Measurements from ENCODE around the gene SGCD. TPM values are rescaled to one million over a fixed set of nuclear protein-coding genes. Genes with fewer than 3 reads are reported as not detected.

The SGCD gene
- polyA plus RNA-seq, 1 donor (not counting 4 experiments of a cell fraction or from before 2014, with no cell fraction given) = not detected

GRCh38 chr5:156332245-156332644, 5.3 kb downstream of the SGCD start:
- Histone ChIP-seq H3K36me3 (ENCODE audit: control insufficient read depth in 2 of 2, extremely low read depth in 1 of 2, insufficient read depth in 2 of 2, low read length in 2 of 2) (no peaks in the 10 kb centered on the region), H3K9me1 (ENCODE audit: control insufficient read depth, extremely low read depth, insufficient read depth, low read length) (no peaks in the 10 kb centered on the region), H3K27ac (ENCODE audit: control insufficient read depth, insufficient read depth, low read length) (no peak overlapping the region), H3K4me1 (ENCODE audit: control insufficient read depth, extremely low read depth, insufficient read depth, low read length) (no peaks in the 10 kb centered on the region), H3K27me3 (ENCODE audit: control insufficient read depth, extremely low read depth, insufficient read depth, low read length) (no peaks in the 10 kb centered on the region), H3K4me3 (ENCODE audit: control insufficient read depth in 2 of 3, extremely low read depth in 1 of 3, insufficient read depth in 2 of 3, low read depth in 1 of 3, low read length in 3 of 3) (no peak overlapping the region), H3K4me2 (ENCODE audit: control insufficient read depth, extremely low read depth, insufficient read depth, low read depth, low read length) (no peak overlapping the region), H2AFZ (ENCODE audit: control insufficient read depth, low read length) (no peak overlapping the region), H3K79me2 (ENCODE audit: control insufficient read depth, insufficient read depth, low read length) (no peaks in the 10 kb centered on the region), H3K9ac (ENCODE audit: control insufficient read depth, extremely low read depth, insufficient read depth, low read length) (no peak overlapping the region), H4K20me1 (ENCODE audit: control insufficient read depth, extremely low read depth, insufficient read depth, low read length) (no peaks in the 10 kb centered on the region), H3K9me3 (ENCODE audit: control insufficient read depth, low read depth, low read length) (peaks cover 2% of the 10 kb centered on the region)
- FAIRE-seq (no peak), DNase-seq (ENCODE audit: low read depth, low spot score) (no peak)
- dilution Hi-C loops (cut with MboI; ENCODE audit: extremely low pct_ligation_motif_present, low sequenced_read_pairs) = no loop called here
- TF ChIP-seq EZH2 (IDR thresholded peaks at IDR 0.05; ENCODE audit: low read length) (no peak), CTCF (optimal IDR thresholded peaks at IDR 0.05 in 1 of 3, IDR thresholded peaks at IDR 0.05 in 1 of 3, conservative IDR thresholded peaks at IDR 0.05 in 1 of 3; ENCODE audit: extremely low read depth in 1 of 3, insufficient read depth in 2 of 3, low read length in 3 of 3) (no peak)

DNA sequence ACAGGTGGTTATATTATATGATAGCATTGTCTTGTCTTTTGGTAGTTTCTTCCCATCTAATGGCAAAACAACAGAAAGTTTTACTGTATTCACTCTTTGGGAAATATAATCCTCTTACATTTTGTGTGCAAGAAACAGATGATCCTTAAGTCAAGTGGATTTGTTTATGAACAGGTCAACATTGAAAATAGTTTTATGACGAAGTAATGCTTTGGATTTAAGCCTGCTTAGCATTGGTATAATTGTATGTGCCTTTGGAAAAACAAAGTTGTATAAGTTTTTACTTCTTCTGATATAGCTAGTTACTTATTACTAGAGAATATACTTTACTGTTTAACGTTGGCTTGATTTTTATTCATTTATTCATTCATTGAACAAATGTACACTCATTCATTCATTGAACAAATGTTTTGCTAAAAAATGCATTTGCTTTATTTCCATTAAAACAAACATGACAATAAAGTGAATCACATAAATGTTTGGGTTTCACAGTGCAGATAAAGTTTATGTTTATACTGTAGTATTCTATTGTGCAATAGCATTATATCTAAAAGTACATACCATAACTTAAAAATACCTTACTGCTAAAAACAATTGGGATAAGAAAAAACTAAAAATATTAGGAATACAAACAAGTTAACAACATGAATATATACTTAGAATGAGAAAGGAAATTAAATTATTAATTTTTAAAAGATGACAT, 12.3 kb downstream of the SGCD start:
- no peaks in the 10 kb centered on the region for H4K20me1 ChIP-seq (ENCODE audit: control insufficient read depth, extremely low read depth, insufficient read depth, low read length)
- no peaks in the 10 kb centered on the region for H3K79me2 ChIP-seq (ENCODE audit: control insufficient read depth, insufficient read depth, low read length)
- H3K4me2 ChIP-seq (ENCODE audit: control insufficient read depth, extremely low read depth, insufficient read depth, low read depth, low read length) = no peak overlapping the region
- no peaks in the 10 kb centered on the region for H3K36me3 ChIP-seq (ENCODE audit: control insufficient read depth in 2 of 2, extremely low read depth in 1 of 2, insufficient read depth in 2 of 2, low read length in 2 of 2)
- H3K27ac ChIP-seq (ENCODE audit: control insufficient read depth, insufficient read depth, low read length) = no peak overlapping the region
- H3K9me1 ChIP-seq (ENCODE audit: control insufficient read depth, extremely low read depth, insufficient read depth, low read length) = no peaks in the 10 kb centered on the region
- H3K27me3 ChIP-seq (ENCODE audit: control insufficient read depth, extremely low read depth, insufficient read depth, low read length) = no peaks in the 10 kb centered on the region
- H2AFZ ChIP-seq (ENCODE audit: control insufficient read depth, low read length) = no peak overlapping the region
- no peak overlapping the region for H3K9ac ChIP-seq (ENCODE audit: control insufficient read depth, extremely low read depth, insufficient read depth, low read length)
- H3K4me1 ChIP-seq (ENCODE audit: control insufficient read depth, extremely low read depth, insufficient read depth, low read length) = no peaks in the 10 kb centered on the region
- no peak overlapping the region for H3K4me3 ChIP-seq (ENCODE audit: control insufficient read depth in 2 of 3, extremely low read depth in 1 of 3, insufficient read depth in 2 of 3, low read depth in 1 of 3, low read length in 3 of 3)
- FAIRE-seq (no peak), DNase-seq (ENCODE audit: low read depth, low spot score) (no peak)
- no peak for TF ChIP-seq CTCF (optimal IDR thresholded peaks at IDR 0.05 in 1 of 3, IDR thresholded peaks at IDR 0.05 in 1 of 3, conservative IDR thresholded peaks at IDR 0.05 in 1 of 3; ENCODE audit: extremely low read depth in 1 of 3, insufficient read depth in 2 of 3, low read length in 3 of 3)
- no peak for TF ChIP-seq EZH2 (IDR thresholded peaks at IDR 0.05; ENCODE audit: low read length)
- dilution Hi-C loops (cut with MboI; ENCODE audit: extremely low pct_ligation_motif_present, low sequenced_read_pairs) = no loop called here
- no peaks in the 10 kb centered on the region for H3K9me3 ChIP-seq (ENCODE audit: control insufficient read depth, low read depth, low read length)
